Activated CD8-positive, alpha-beta memory T cell treated with anti-CD3 and anti-CD28 coated beads, Interleukin-2, amount 50 U/mL, for 4 hours (primary cell): Measurements from ENCODE around the gene SAMD11.

Source experiments
- DNase-seq: peaks from one replicate; pipeline ENCODE4 v3.0.0-alpha.2; 2020

SAMD11 gene

GRCh38 chr1:918843-919242 is 4.9 kb upstream of the SAMD11 start:
- DNase-seq: no peak

- DNase-seq: no peak
Observed at GRCh38 chr1:919271-919872, 4.4 kb upstream of the SAMD11 start.

GRCh38 chr1:920010-920409 is 3.7 kb upstream of the SAMD11 start:
- DNase-seq: no peak

- no peak for DNase-seq
Observed at GRCh38 chr1:920521-920920, 3.2 kb upstream of the SAMD11 start.

GRCh38 chr1:921011-921837 is 2.5 kb upstream of the SAMD11 start:
- peak; percentile 39 for DNase-seq

- no peak for DNase-seq
Observed at GRCh38 chr1:923991-924655, 400 bp downstream of the SAMD11 start.

GRCh38 chr1:924656-925560 is 1.2 kb downstream of the SAMD11 start:
- DNase-seq: no peak

- no peak for DNase-seq
Observed at GRCh38 chr1:925561-926421, 2.1 kb downstream of the SAMD11 start.

- DNase-seq: no peak
Observed at GRCh38 chr1:927234-927633, 3.5 kb downstream of the SAMD11 start.

GRCh38 chr1:927748-928147 is 4.0 kb downstream of the SAMD11 start:
- no peak for DNase-seq

- no peak for DNase-seq
Observed at GRCh38 chr1:928825-929661, 5.3 kb downstream of the SAMD11 start.

- DNase-seq: no peak
Observed at GRCh38 chr1:929712-930632, 6.2 kb downstream of the SAMD11 start.

GRCh38 chr1:930633-931138 is 7.0 kb downstream of the SAMD11 start:
- no peak for DNase-seq

GRCh38 chr1:931380-932172 is 7.9 kb downstream of the SAMD11 start:
- no peak for DNase-seq

GRCh38 chr1:932173-932510 is 8.4 kb downstream of the SAMD11 start:
- no peak for DNase-seq

- no peak for DNase-seq
Observed at GRCh38 chr1:932776-933602, 9.3 kb downstream of the SAMD11 start.

- DNase-seq: no peak
Observed at GRCh38 chr1:933603-933940, 9.8 kb downstream of the SAMD11 start.
